ENCODE data around the gene RFPL1. TPM values are rescaled to one million over a fixed set of nuclear protein-coding genes. Genes with fewer than 3 reads are reported as not detected.

RFPL1 gene
- total and polyA plus RNA-seq, 2 of the 13 experiments (the other 11 are each of a cell fraction or from before 2014, with no cell fraction given), result not detected

DNA sequence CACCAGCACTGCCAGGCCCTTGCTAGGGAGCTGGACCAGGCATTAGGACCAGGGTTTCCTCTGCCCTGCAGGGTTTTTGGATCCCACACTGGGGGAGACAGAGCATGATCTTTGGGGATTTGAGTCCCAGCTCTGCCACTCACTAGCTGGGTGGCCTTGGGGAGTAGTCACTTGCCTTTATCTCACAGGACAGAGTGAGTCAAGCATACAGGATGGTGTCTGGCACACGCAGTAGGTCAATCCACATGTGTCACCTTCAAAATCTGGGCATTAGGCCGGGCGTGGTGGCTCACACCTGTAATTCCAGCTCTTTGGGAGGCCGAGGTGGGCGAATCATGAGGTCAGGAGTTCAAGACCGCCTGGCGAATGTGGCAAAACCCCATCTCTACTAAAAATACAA is 44.3 kb downstream of the RFPL1 start (continued):
- no peak for TF ChIP-seq ZNF281 (CRISPR knock-in tag; IDR thresholded peaks at IDR 0.05; ENCODE audit: borderline replicate concordance)
- TF ChIP-seq NBN (conservative IDR thresholded peaks at IDR 0.05), result no peak
- TF ChIP-seq ZNF224 (CRISPR knock-in tag; IDR thresholded peaks at IDR 0.05), result no peak
- TF ChIP-seq HNRNPLL (IDR thresholded peaks at IDR 0.05; ENCODE audit: low read depth, low read length, poor library complexity, severe bottlenecking), result no peak
- no peak for TF ChIP-seq IKZF1 (IDR thresholded peaks at IDR 0.05)
- TF ChIP-seq ZKSCAN1 (IDR thresholded peaks at IDR 0.05; ENCODE audit: low read length), result no peak

DNA sequence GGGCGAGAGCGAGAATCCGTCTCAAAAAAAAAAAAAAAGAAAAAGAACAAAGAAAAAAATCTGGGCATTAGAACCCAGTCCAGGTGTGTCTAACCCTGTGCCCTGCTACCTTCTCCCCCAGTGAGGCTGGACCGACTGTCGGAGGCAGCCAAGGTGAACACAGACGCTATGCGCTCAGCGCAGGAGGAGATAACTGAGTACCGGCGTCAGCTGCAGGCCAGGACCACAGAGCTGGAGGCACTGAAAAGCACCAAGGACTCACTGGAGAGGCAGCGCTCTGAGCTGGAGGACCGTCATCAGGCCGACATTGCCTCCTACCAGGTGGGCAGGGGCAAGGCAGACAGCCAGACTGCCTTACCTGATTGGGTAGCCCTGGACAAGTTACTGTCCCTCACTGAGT is 44.9 kb downstream of the RFPL1 start:
- BruUV-seq (replicated peaks), result no TSS peak
- ChIA-PET POLR2A (no interaction called here), CTCF (ENCODE audit: low intra/inter-chr PET ratio, low total read pairs) (no interaction called here)
- no peak overlapping the region for H3K4me3 ChIP-seq (replicated peaks in 1 of 3; ENCODE audit: insufficient read depth in 1 of 3, low read depth in 2 of 3, low read length in 3 of 3)
- no peak overlapping the region for H3K27ac ChIP-seq (ENCODE audit: extremely low read length, insufficient read depth, low read length)
- intact Hi-C loops (cut with micrococcal nuclease; ENCODE audit: unreplicated experiment) (no loop called here), in situ Hi-C loops (cut with HindIII; ENCODE audit: extremely low pct_ligation_motif_present, low pct_unique_long_range_greater_than_20kb) (no loop called here)
- ATAC-seq (no peak), FAIRE-seq (no peak), DNase-seq (ENCODE audit: low spot score) (no peak)
- no peak overlapping the region for H3K4me2 ChIP-seq (ENCODE audit: low read depth, low read length)
- no peak overlapping the region for H3K9ac ChIP-seq (ENCODE audit: insufficient read depth, low read depth, low read length)
- peaks cover 3 to 17% of the 10 kb centered on the region in 2 experiments; a peak in 4 of 5 replicates for H3K27me3 ChIP-seq (ENCODE audit: control insufficient read depth in 1 of 2, insufficient read depth in 2 of 2, low read length in 2 of 2)
- peaks cover 7% of the 10 kb centered on the region; the same call in 1 of the 2 replicates for H4K20me1 ChIP-seq (ENCODE audit: insufficient read depth, low read length)
- no peaks in the 10 kb centered on the region for H3K79me2 ChIP-seq (ENCODE audit: insufficient read depth, low read length)
- no peak overlapping the region for H2AFZ ChIP-seq (ENCODE audit: low read length)
- no peaks in the 10 kb centered on the region for H3K9me3 ChIP-seq (ENCODE audit: low read length)
- H3K4me1 ChIP-seq (ENCODE audit: insufficient read depth, low read length), result peaks cover 13% of the 10 kb centered on the region; the same call in 1 of the 2 replicates
- 84% methylated on average over 9 of the region's 13 CpGs for WGBS (ENCODE audit: low lambda C conversion rate)
- H3K36me3 ChIP-seq (replicated peaks in 1 of 2; ENCODE audit: control insufficient read depth in 1 of 2, insufficient read depth in 2 of 2, low read length in 2 of 2), result no peaks in the 10 kb centered on the region
- TF ChIP-seq LCORL (IDR thresholded peaks at IDR 0.05), result no peak
- no peak for TF ChIP-seq LCORL (CRISPR knock-in tag; IDR thresholded peaks at IDR 0.05)
- TF ChIP-seq ZNF577 (CRISPR knock-in tag; IDR thresholded peaks at IDR 0.05; ENCODE audit: borderline replicate concordance, low read depth), result no peak
- no peak for TF ChIP-seq HMG20B (CRISPR knock-in tag; conservative IDR thresholded peaks at IDR 0.05)
- TF ChIP-seq, protein P1, sequence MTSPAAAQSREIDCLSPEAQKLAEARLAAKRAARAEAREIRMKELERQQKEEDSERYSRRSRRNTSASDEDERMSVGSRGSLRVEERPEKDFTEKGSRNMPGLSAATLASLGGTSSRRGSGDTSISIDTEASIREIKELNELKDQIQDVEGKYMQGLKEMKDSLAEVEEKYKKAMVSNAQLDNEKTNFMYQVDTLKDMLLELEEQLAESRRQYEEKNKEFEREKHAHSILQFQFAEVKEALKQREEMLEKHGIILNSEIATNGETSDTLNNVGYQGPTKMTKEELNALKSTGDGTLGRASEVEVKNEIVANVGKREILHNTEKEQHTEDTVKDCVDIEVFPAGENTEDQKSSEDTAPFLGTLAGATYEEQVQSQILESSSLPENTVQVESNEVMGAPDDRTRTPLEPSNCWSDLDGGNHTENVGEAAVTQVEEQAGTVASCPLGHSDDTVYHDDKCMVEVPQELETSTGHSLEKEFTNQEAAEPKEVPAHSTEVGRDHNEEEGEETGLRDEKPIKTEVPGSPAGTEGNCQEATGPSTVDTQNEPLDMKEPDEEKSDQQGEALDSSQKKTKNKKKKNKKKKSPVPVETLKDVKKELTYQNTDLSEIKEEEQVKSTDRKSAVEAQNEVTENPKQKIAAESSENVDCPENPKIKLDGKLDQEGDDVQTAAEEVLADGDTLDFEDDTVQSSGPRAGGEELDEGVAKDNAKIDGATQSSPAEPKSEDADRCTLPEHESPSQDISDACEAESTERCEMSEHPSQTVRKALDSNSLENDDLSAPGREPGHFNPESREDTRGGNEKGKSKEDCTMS (CRISPR knock-in tag; conservative IDR thresholded peaks at IDR 0.05), result no peak
- TF ChIP-seq PHF20 (CRISPR knock-in tag; IDR thresholded peaks at IDR 0.05), result no peak
- no peak for TF ChIP-seq ZNF350 (CRISPR knock-in tag; IDR thresholded peaks at IDR 0.05; ENCODE audit: borderline replicate concordance, low read depth)
- no peak for TF ChIP-seq ZFP82 (CRISPR knock-in tag; IDR thresholded peaks at IDR 0.05; ENCODE audit: borderline replicate concordance)
- no peak for TF ChIP-seq KLF13 (CRISPR knock-in tag; IDR thresholded peaks at IDR 0.05)
- TF ChIP-seq, protein P2, sequence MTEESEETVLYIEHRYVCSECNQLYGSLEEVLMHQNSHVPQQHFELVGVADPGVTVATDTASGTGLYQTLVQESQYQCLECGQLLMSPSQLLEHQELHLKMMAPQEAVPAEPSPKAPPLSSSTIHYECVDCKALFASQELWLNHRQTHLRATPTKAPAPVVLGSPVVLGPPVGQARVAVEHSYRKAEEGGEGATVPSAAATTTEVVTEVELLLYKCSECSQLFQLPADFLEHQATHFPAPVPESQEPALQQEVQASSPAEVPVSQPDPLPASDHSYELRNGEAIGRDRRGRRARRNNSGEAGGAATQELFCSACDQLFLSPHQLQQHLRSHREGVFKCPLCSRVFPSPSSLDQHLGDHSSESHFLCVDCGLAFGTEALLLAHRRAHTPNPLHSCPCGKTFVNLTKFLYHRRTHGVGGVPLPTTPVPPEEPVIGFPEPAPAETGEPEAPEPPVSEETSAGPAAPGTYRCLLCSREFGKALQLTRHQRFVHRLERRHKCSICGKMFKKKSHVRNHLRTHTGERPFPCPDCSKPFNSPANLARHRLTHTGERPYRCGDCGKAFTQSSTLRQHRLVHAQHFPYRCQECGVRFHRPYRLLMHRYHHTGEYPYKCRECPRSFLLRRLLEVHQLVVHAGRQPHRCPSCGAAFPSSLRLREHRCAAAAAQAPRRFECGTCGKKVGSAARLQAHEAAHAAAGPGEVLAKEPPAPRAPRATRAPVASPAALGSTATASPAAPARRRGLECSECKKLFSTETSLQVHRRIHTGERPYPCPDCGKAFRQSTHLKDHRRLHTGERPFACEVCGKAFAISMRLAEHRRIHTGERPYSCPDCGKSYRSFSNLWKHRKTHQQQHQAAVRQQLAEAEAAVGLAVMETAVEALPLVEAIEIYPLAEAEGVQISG (CRISPR knock-in tag; IDR thresholded peaks at IDR 0.05), result no peak
